Stimulated activated CD8-positive, alpha-beta memory T cell treated with anti-CD3 and anti-CD28 coated beads, Interleukin-4, amount 100 ng/mL, for 4 hours (primary cell): ENCODE results near the gene RTRAF.

Source experiments
- DNase-seq, 2 donors: peaks; one replicate each; pipeline ENCODE4 v3.0.0-alpha.2; 2020; ENCODE audit warnings: low read depth in 2 of 2, low spot score in 1 of 2

The RTRAF gene

DNA sequence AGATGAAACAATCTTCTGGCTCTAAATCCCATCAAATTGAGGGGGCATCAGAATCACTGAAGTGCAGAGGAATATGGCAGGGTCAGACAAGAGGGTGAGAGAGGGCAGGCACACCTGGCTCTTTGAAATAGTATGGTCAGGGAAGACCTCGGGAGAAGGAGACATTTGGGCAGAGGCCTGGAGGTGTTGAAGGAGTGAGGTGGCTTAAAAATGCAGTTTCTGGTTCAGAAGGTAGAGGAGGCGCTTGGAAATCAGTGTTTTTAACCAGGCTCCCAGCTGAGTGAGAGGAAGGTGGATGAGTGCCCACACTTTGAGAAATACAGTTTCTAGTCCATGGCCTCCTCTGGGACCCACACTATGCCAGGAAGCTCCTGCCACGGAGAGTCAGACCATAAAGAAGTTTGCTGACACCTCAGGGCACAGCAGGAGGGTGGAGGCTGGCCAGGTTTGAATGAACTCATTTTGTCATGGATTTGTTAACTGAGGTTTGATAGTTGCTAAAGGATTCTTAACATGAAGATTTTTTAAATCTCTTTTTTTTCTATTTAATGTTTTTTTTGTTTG lies 59.4 kb downstream of the RTRAF start:
- no peak for DNase-seq

DNA sequence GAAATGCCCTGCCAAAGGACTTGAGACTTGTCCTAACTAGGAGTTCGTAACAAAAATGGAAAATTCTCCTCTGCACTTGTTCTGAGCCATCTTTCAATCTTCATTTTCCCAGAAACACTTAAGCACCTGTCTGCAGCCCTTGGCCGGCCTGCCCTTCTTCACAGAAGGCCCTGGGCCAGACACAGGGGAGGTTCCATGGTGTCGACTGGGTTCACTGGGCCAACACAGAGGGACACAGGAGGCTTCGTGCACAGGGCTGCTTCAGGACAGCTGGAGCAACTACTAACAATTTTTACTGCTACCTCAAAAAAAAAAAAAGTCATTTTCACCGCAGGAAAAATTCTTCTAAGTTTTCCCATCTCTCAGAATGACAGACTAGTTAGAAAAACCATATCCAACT lies 59.9 kb downstream of the RTRAF start:
- no peak for DNase-seq

DNA sequence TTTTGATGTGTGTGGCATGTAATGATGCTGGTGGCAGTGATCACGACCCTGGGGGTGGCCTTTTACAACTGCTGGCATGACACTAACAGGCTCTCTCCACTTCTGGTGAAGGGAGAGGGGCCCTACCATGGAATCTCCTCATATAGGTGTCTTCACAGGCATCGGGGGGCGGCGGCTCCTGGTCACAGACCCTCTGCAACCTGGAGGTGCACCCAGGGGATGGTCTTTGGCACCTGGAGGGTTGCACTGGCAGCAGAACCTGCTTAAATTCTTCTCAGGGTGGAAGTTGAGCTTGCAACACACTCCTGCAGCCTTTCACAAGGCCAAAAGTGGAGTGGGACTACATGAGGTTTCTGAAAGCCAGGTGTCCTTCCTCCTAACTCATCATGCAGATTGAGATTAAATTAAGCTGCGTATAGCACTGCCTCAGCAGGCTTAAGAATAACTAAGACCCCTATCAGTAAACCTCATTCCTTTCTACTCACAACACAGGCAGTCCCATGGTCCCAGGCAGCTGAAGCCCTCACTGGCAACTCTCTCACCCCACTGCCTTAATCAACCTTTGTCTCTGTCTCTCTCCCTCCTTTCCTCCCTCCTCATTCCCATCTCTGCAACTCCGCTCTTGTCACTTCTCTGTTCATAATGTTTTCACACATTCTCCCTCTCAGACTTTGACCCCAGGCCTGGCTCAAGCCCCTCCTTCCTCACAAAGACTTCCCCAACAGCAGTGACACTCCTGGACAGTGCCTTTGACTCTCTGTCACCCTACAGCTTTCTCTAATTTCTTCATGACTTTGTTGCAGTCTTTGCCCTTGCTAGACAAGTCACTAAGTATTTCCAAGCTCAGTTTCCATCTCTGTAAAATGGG lies 60.6 kb downstream of the RTRAF start:
- DNase-seq, result no peak

DNA sequence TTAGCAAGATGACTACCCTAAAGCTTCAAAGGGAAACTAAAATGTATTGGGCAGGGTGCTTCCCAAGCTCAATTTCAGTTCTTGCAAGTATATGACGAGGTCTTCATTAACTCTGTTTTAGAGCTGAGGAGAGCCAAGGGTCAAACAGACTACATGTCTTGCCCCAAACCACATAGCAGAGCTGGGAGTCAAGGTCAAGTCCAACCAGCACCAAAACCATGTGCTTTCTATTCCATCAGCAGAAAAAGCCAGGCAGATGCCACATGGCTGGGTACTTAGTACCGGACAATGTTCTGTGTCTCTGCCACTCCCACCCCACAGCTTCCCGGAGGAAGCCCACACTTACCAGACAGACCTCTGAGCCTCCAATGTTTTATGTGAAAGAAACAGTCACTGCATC lies 61.9 kb downstream of the RTRAF start:
- no peak for DNase-seq

DNA sequence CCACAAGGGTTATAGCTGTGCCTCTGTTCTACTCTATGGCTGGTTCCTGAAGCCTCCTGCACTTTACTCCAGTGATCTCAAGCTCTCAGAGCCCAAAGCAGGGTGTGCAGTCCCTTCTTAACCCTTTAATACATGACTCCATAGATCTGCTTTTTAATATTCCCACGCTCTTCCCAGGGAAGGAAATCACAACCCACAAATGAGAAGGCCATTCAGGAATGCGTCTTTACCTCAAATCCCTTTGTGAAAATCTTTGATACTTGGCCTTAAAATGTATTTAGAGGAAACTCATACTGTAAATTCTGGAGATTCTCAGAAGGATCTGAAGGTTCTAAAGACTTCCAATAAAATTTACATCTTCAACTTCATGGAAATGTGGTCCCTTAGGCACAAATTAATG lies 62.5 kb downstream of the RTRAF start:
- DNase-seq, result no peak

DNA sequence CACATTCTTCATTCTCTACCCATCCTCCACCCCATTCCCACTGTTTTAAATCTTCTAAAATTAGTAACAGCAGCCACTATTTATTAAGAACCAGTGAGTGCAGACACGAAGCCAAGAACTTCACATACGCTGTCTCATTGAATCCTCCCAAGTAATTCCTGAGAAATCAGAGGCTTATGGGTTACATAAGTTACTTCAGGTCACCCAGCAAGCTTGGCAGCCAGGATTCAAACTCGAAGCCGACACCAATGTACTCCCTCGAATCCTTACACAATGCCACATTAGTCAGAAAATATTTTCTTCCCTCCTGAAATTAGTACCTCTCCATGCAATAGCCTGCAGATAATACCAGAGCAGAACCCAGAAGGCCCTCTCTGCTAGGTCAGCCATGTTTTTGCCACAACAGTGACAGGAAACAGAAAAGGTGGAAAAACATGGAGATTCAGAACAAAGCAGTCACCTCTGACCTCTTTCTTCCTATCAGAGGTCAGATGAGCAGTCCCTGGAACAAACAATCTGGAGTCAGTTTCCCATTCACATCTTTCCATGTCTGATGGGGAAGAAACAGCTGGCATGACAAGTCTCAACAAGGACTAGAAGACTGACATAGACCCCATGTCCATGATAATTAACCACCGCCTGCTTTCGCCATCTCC lies 63.1 kb downstream of the RTRAF start:
- DNase-seq, result no peak

DNA sequence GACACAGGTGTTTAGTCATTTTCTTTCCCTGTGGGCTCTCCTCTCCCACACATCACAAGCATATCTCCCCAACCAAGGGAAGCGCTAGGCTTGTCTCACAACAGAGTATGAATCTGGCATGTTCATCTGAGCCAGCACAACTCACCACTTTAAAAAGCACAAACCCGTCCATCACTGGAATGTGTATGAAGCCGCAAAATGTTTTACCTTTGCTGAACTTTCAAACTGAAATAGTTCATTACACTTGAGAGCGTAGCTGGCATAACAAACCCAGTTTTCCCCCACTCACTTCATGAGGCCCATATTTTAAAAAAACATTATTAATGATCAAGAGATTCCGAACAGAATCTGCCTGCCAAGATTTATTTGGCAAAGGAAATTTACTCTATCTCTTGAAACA lies 63.7 kb downstream of the RTRAF start:
- DNase-seq, result no peak

DNA sequence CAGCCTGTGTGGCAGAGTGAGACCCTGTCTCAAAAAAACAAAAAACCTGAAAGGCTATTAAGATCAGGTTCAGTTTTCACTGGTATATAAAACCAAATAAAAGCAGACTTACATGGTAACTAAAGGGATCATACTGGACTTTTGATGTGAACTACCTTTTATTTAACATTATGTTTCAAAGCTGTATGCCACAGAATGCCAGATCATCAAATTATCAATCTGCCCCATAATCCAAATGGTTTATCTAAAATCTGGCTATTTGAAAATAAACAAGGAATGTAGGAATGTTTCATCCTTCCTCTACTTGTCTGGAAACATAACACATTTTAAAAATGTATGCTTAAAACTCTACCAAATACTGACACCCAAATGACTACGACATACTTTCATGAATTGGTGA lies 65.3 kb downstream of the RTRAF start:
- DNase-seq, result no peak

DNA sequence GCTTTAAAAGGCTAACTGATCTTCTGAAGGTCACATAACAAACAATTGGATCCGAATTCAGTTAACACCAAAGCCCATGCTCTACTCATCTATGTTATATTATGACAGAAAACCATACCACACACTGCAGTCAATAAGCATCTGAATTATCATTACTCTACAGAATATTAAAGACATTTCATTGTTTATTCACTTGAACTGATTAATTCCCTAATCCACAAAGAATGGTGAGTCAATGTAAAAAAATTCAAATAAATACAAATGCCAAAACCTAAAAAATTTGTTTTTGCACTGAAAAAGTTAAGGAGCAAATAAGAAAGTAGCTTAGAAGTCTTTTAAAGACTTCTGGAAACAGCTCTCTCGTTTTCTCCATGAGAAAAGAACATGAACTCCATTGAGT lies 65.8 kb downstream of the RTRAF start:
- DNase-seq, result no peak

DNA sequence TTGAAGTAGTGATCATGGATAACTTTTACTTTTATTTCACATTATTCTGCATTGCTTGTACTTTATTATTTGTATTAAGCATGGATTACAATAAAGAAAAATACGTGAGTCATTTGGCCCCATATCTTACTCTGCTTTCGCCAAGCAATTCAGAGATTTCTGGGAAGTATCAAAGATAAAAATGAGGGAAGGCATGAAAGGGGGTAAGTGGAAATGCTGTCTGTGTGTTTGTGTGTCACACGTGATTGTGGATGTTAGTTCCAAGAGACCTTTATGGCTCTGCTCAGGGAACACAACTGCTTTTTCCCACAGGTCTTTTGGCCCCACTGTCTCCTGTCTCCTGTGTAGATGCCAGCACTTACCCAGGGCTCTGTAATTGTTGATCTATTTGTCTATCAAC lies 69.0 kb downstream of the RTRAF start:
- no peak for DNase-seq

DNA sequence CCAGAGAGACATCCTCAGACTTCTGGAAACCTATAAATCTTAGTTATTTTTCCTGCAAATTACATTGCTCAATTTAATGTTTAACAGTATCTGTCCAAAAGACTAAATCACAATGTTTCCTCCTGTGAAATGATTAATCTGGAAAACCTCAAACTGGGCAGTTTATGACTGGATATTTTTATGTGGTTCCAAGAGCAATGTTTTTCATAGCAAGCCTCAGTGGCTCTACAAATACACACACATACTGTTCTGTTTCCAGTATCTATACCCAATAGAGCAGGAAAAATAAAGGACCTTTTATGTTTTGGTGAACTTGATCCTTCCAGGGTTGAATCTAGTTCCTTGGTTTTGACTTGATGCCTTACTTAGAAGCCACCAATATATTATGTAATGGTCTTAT lies 70.3 kb downstream of the RTRAF start:
- no peak for DNase-seq

DNA sequence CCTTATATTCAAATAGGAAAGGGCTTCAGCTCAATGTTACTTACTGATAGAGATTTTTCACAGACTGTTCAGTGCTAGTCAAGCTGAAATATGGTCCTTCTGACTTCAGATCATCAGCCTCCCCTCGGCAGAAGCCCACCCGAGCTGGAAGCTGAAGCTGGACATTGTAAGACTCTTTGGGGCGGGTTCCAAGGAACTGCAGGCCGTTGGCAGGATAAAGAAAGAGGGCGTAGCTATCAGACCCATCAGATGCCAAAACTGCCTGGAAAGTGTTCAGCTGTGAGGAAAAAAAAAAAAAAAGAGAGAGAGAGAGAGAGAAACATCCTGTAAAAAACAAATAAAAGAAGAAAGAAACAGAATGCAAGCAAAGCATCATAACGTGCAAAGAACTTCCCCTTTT lies 70.7 kb downstream of the RTRAF start:
- no peak for DNase-seq
